HepG2 (cell line): ENCODE measurements around the gene MOCS1.

Experiments
- CTCF ChIP-seq: sonication (generic); formaldehyde crosslinking; IDR thresholded peaks from 2 replicates; pipeline ENCODE4 v1.5.0; 2020; ENCODE audit warnings: mild to moderate bottlenecking, missing genetic modification reagents, moderate library complexity
- GFI1 ChIP-seq: sonication (generic); formaldehyde crosslinking; IDR thresholded peaks from 2 replicates; pipeline ENCODE4 v1.5.0; 2020; ENCODE audit warnings: missing genetic modification reagents, mild to moderate bottlenecking, borderline replicate concordance

GRCh38 chr6:39929039-39929732 is 5.1 kb downstream of the MOCS1 start:
- TF ChIP-seq GFI1 (CRISPR knock-in tag) (no peak), CTCF (CRISPR knock-in tag) (no peak)
